Fibroblast of lung (primary cell): ENCODE data around the gene WDR4. TPM values are rescaled to one million over a fixed set of nuclear protein-coding genes. Genes with fewer than 3 reads are reported as not detected.

ENCODE experiments used
- DNase-seq, 2 donors: peaks; one replicate each; pipeline versions ENCODE4 v3.0.0 to v3.0.0-alpha.2; 2010; ENCODE audit warnings: low read depth in 2 of 2
- H2AFZ ChIP-seq: 2 replicates; pipeline ENCODE4 v1.5.1; 2012; ENCODE audit warnings: low read length, control low read depth, inconsistent platforms
- H3K27ac ChIP-seq: 2 replicates; pipeline ENCODE4 v1.5.1; 2011; ENCODE audit warnings: low read length, control low read depth; ENCODE audit not compliant: insufficient read depth
- H3K27me3 ChIP-seq: 2 replicates; pipeline ENCODE4 v1.5.1; 2011; ENCODE audit warnings: mild to moderate bottlenecking, low read length; ENCODE audit not compliant: control insufficient read depth, insufficient read depth
- H3K36me3 ChIP-seq: 2 replicates; pipeline ENCODE4 v1.5.1; 2011; ENCODE audit warnings: low read length; ENCODE audit not compliant: control insufficient read depth, insufficient read depth
- H3K4me1 ChIP-seq: 2 replicates; pipeline ENCODE4 v1.5.1; 2011; ENCODE audit warnings: low read length; ENCODE audit not compliant: control insufficient read depth, insufficient read depth; ENCODE audit errors: extremely low read depth
- H3K4me2 ChIP-seq: 2 replicates; pipeline ENCODE4 v1.5.1; 2011; ENCODE audit warnings: low read length, control low read depth; ENCODE audit not compliant: insufficient read depth; ENCODE audit errors: extremely low read depth
- H3K4me3 ChIP-seq, 4 experiments: fragments of 200-600 bp in 1 of 4; sonication (generic) in 1 of 4; replicated peaks in 1 of 4; 2 replicates each; pipeline ENCODE4 v1.5.1; 2011 to 2016; ENCODE audit warnings: low read length in 4 of 4, low read depth in 3 of 4, mild to moderate bottlenecking in 3 of 4, control low read depth in 2 of 4, inconsistent platforms in 1 of 4, mixed read lengths in 1 of 4; ENCODE audit not compliant: insufficient read depth in 1 of 4; ENCODE audit errors: control extremely low read depth in 1 of 4
- H3K79me2 ChIP-seq: 2 replicates; pipeline ENCODE4 v1.5.1; 2012; ENCODE audit warnings: mild to moderate bottlenecking, low read length, inconsistent platforms; ENCODE audit not compliant: control insufficient read depth, insufficient read depth
- H3K9ac ChIP-seq: 2 replicates; pipeline ENCODE4 v1.5.1; 2011; ENCODE audit warnings: mild to moderate bottlenecking, low read length, control low read depth; ENCODE audit not compliant: insufficient read depth
- H3K9me3 ChIP-seq: 2 replicates; pipeline ENCODE4 v1.5.1; 2012; ENCODE audit warnings: low read depth, low read length; ENCODE audit not compliant: control insufficient read depth, insufficient read depth
- H4K20me1 ChIP-seq: 2 replicates; pipeline ENCODE4 v1.5.1; 2011; ENCODE audit warnings: low read length; ENCODE audit not compliant: control insufficient read depth, insufficient read depth; ENCODE audit errors: extremely low read depth
- CTCF ChIP-seq, 2 donors: IDR thresholded peaks in 1 of 2; conservative IDR thresholded peaks in 1 of 2; 1 replicate in 1 of 2; 2 replicates in 1 of 2; pipeline ENCODE4 v1.5.1; 2011 to 2012; ENCODE audit warnings: low read length in 2 of 2, control low read depth in 1 of 2, inconsistent platforms in 1 of 2, low read depth in 1 of 2, mild to moderate bottlenecking in 1 of 2
- EZH2 ChIP-seq: IDR thresholded peaks from 2 replicates; pipeline ENCODE4 v1.5.1; 2012; ENCODE audit warnings: low read length, control low read depth, mild to moderate bottlenecking; ENCODE audit errors: missing control alignments
- polyA plus RNA-seq, 2 donors: library from polyadenylated mRNA; depleted of rRNA in 1 of 2; stranded (reverse) in 1 of 2; unstranded in 1 of 2; fragments of >200 nt; gene quantifications; 2 replicates each; pipeline ENCODE4 v1.2.1, GENCODE V29; 2011 to 2012; ENCODE audit warnings: missing spikeins in 1 of 2
- total RNA-seq: library from RNA; depleted of rRNA; stranded (reverse); fragments of >200 nt; gene quantifications from 2 replicates; pipeline ENCODE4 v1.2.1, GENCODE V29; 2014

Gene WDR4
- total and polyA plus RNA-seq, 2 donors (not counting 1 experiment from before 2014, with no cell fraction given), result 8.2 to 10.2 TPM

- TF ChIP-seq EZH2 (no peak), CTCF (conservative IDR thresholded peaks at IDR 0.05 in 1 of 2, IDR thresholded peaks at IDR 0.05 in 1 of 2; ENCODE audit: low read depth in 1 of 2, low read length in 2 of 2) (no peak)
These were observed 42.5 kb downstream of the WDR4 start for GRCh38 chr21:42836767-42837301.

GRCh38 chr21:42836402-42836666 lies 43.0 kb downstream of the WDR4 start:
- Histone ChIP-seq H3K27ac (no peak overlapping the region), H3K4me2 (no peak overlapping the region), H3K36me3 (peaks cover 8% of the 10 kb centered on the region), H3K9me3 (no peaks in the 10 kb centered on the region), H3K9ac (no peak overlapping the region), H4K20me1 (no peaks in the 10 kb centered on the region), H3K27me3 (no peaks in the 10 kb centered on the region), H2AFZ (no peak overlapping the region), H3K4me1 (no peaks in the 10 kb centered on the region), H3K79me2 (no peaks in the 10 kb centered on the region), H3K4me3 (no peak overlapping the region)
- TF ChIP-seq CTCF (conservative IDR thresholded peaks at IDR 0.05 in 1 of 2, IDR thresholded peaks at IDR 0.05 in 1 of 2; ENCODE audit: low read depth in 1 of 2, low read length in 2 of 2), result no peak
- no peak for TF ChIP-seq EZH2
- DNase-seq, result no peak

More at GRCh38 chr21:42836767-42837301, 42.5 kb downstream of the WDR4 start:
- no peaks in the 10 kb centered on the region for H3K79me2 ChIP-seq
- no peak overlapping the region for H3K4me2 ChIP-seq
- DNase-seq, result no peak
- no peaks in the 10 kb centered on the region for H3K27me3 ChIP-seq
- H3K4me1 ChIP-seq, result no peaks in the 10 kb centered on the region
- no peaks in the 10 kb centered on the region for H3K9me3 ChIP-seq
- peaks cover 9% of the 10 kb centered on the region for H3K36me3 ChIP-seq
- H3K4me3 ChIP-seq, result no peak overlapping the region
- no peak overlapping the region for H3K27ac ChIP-seq
- H4K20me1 ChIP-seq, result no peaks in the 10 kb centered on the region
- no peak overlapping the region for H2AFZ ChIP-seq
- no peak overlapping the region for H3K9ac ChIP-seq

GRCh38 chr21:42835611-42836401 lies 43.5 kb downstream of the WDR4 start:
- Histone ChIP-seq H2AFZ (no peak overlapping the region), H3K27ac (no peak overlapping the region), H3K36me3 (peaks cover 5% of the 10 kb centered on the region), H4K20me1 (no peaks in the 10 kb centered on the region), H3K4me2 (no peak overlapping the region), H3K9ac (no peak overlapping the region), H3K9me3 (no peaks in the 10 kb centered on the region), H3K4me1 (no peaks in the 10 kb centered on the region), H3K79me2 (no peaks in the 10 kb centered on the region), H3K4me3 (no peak overlapping the region), H3K27me3 (no peaks in the 10 kb centered on the region)
- TF ChIP-seq EZH2 (no peak), CTCF (conservative IDR thresholded peaks at IDR 0.05 in 1 of 2, IDR thresholded peaks at IDR 0.05 in 1 of 2; ENCODE audit: low read depth in 1 of 2, low read length in 2 of 2) (no peak)
- no peak for DNase-seq
